Measurements from ENCODE around the gene MYH14. TPM values are rescaled to one million over a fixed set of nuclear protein-coding genes. Genes with fewer than 3 reads are reported as not detected.
A peak's percentile ranks its signal among the peaks of the same experiment; 100 is the strongest.

Gene MYH14
- total RNA-seq, 1 donor from 2014 or later: 0.59 TPM

DNA sequence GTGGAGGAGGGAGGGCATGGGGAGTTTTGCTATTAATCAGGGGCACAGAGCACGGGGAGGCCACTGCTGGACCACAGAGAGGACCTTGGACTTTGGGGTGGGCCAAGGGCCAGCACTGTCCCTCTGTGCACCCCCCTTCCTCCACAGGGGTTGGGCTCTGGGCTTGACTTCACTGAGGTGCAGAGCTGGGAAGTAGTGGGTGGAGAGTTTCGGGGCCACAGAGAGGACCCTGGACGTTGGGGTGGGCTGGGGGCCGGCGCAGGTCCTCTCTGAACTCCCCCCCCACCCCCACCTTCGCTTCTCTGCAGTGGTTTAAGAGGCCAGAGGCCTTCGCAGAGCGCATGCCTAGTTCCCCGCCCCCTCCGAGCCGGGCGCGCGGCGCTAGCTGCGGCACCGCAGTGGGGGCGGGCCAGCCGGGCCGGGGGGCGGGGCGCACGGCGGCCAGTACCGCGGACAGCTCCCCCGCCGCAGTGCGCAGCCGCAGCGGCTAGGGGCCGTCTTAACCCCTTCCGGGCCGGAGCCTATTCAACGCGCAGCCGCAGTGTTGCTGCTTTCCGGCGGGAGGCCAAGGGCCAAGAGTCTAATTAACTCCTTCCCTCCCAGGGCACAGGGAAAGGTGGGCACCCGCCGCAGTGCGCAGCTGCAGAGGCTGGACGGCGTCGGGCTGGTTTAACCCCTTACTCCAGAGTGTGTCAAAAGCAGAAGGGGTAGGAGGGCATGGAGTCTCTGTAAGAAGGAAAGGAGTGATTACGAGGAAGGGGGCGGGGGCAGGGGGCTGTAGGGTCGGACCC, 122.1 kb downstream of the MYH14 start:
- TF ChIP-seq, protein P1, sequence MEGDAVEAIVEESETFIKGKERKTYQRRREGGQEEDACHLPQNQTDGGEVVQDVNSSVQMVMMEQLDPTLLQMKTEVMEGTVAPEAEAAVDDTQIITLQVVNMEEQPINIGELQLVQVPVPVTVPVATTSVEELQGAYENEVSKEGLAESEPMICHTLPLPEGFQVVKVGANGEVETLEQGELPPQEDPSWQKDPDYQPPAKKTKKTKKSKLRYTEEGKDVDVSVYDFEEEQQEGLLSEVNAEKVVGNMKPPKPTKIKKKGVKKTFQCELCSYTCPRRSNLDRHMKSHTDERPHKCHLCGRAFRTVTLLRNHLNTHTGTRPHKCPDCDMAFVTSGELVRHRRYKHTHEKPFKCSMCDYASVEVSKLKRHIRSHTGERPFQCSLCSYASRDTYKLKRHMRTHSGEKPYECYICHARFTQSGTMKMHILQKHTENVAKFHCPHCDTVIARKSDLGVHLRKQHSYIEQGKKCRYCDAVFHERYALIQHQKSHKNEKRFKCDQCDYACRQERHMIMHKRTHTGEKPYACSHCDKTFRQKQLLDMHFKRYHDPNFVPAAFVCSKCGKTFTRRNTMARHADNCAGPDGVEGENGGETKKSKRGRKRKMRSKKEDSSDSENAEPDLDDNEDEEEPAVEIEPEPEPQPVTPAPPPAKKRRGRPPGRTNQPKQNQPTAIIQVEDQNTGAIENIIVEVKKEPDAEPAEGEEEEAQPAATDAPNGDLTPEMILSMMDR (IDR thresholded peaks at IDR 0.05; ENCODE audit: partially characterized antibody, unreplicated experiment): no peak
- Mint-ChIP-seq H3K36me3 (ENCODE audit: unreplicated experiment) (peaks cover 10% of the 10 kb centered on the region), H3K27me3 (ENCODE audit: unreplicated experiment) (peaks cover 34% of the 10 kb centered on the region), H3K4me1 (ENCODE audit: low read depth, unreplicated experiment) (peaks cover 28% of the 10 kb centered on the region), H3K27ac (ENCODE audit: unreplicated experiment) (no peak overlapping the region), H3K9me3 (ENCODE audit: unreplicated experiment) (peaks cover 25% of the 10 kb centered on the region), H3K4me3 (ENCODE audit: unreplicated experiment) (peak overlapping the region; percentile 84)
- DNase-seq: peak; percentile 97

DNA sequence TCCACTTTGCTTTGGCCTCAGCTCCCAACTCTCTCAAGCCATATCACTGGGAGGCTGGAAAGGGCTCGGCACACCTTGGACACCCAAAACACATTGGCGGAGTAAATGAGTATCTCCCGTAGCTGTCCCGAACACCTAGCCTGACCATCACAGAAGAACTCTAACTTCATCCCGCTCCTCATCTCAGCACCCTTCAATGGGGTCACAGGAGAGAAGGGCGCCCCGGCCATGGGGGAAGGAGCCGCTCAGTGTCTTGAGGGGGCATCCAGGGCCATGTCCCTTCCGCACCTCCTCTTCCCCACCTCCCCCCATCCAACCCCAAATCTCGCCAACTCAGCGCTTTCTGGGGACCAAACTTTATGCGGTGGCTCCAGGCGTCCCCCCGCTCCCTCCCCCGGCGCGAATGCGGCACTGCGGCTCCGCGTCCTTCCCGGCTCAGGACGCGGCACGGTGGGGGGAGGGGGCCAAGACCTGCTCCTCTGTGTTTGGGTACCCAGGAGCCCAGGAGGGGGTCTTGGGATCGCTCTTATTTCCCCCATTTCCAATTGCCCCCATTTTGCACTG, 122.8 kb downstream of the MYH14 start:
- no peak overlapping the region for H3K27ac Mint-ChIP-seq (ENCODE audit: unreplicated experiment)
- H3K36me3 Mint-ChIP-seq (ENCODE audit: unreplicated experiment): peaks cover 10% of the 10 kb centered on the region
- DNase-seq: no peak
- H3K4me1 Mint-ChIP-seq (ENCODE audit: low read depth, unreplicated experiment): peaks cover 28% of the 10 kb centered on the region
- H3K9me3 Mint-ChIP-seq (ENCODE audit: unreplicated experiment): peaks cover 25% of the 10 kb centered on the region
- TF ChIP-seq, protein P1 (IDR thresholded peaks at IDR 0.05; ENCODE audit: partially characterized antibody, unreplicated experiment): no peak
- H3K4me3 Mint-ChIP-seq (ENCODE audit: unreplicated experiment): peak overlapping the region; percentile 84
- H3K27me3 Mint-ChIP-seq (ENCODE audit: unreplicated experiment): peaks cover 31% of the 10 kb centered on the region

DNA sequence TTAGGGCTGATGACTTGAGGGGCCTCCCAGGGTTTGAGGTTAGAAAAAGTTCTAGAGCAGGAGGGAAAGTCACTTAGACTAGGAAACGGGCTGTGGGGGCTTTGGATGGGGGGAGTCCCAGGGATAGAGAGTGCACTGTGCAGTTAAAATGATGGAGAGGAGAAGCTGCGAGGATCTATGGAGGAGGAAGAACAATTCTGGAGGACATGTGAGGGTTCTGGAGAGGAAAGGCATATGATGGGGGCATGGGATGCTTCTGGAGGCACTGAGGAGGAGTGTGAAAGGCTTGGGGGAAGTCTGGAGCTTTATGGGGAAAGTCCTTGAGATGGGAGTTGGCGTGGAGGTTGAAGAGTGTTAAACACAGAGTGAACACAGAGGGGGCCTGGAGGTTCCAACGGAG, 123.6 kb downstream of the MYH14 start:
- H3K27me3 Mint-ChIP-seq (ENCODE audit: unreplicated experiment): peaks cover 28% of the 10 kb centered on the region
- H3K4me1 Mint-ChIP-seq (ENCODE audit: low read depth, unreplicated experiment): peaks cover 30% of the 10 kb centered on the region
- H3K4me3 Mint-ChIP-seq (ENCODE audit: unreplicated experiment): peak overlapping the region; percentile 73
- peaks cover 28% of the 10 kb centered on the region for H3K9me3 Mint-ChIP-seq (ENCODE audit: unreplicated experiment)
- H3K36me3 Mint-ChIP-seq (ENCODE audit: unreplicated experiment): peaks cover 10% of the 10 kb centered on the region
- peak overlapping the region; percentile 60 for H3K27ac Mint-ChIP-seq (ENCODE audit: unreplicated experiment)
- no peak for DNase-seq
- TF ChIP-seq, protein P1 (IDR thresholded peaks at IDR 0.05; ENCODE audit: partially characterized antibody, unreplicated experiment): no peak

DNA sequence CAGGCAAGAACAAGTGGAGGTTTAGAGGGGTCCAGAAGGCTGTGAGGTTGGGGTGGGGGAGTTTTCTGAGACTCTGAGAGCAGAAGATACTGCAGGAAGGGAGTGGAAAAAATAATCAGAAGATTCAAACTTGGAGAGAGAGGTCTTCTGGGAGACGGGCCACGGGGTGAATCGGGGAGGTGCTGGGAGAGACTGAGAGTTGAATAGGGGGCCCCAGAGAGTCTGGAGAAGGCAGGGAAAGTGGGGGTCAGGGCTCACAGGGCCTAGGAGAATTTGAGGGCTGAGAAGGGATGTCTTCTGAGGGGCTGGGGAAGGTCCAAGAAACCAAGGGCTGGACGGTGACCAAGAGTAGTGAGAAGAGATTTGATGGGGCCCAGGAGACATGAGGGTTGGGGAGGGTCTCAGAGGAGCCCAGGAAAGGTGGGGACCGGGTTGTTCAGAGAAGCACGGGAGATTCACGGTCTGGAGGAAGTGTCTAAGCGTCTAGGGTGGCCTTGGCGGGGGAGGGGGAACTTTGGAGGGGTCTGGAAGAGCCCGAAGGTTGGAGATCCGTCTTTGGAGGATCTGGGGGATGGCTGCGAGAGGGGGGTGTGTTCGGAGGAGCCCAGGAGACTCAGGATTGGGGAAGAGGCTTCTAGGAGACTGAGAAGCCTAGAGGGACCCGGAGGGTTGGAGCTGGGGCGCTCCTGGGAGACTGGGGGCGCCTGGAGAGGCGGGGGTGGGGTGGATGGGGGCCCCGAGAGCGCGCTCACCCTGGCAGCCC, 124.2 kb downstream of the MYH14 start:
- Mint-ChIP-seq H3K36me3 (ENCODE audit: unreplicated experiment) (peaks cover 10% of the 10 kb centered on the region), H3K9me3 (ENCODE audit: unreplicated experiment) (peaks cover 25% of the 10 kb centered on the region), H3K27ac (ENCODE audit: unreplicated experiment) (no peak overlapping the region), H3K4me3 (ENCODE audit: unreplicated experiment) (peak overlapping the region; percentile 73), H3K27me3 (ENCODE audit: unreplicated experiment) (peaks cover 30% of the 10 kb centered on the region), H3K4me1 (ENCODE audit: low read depth, unreplicated experiment) (peaks cover 28% of the 10 kb centered on the region)
- TF ChIP-seq, protein P1 (IDR thresholded peaks at IDR 0.05; ENCODE audit: partially characterized antibody, unreplicated experiment): no peak
- no peak for DNase-seq

Measured in glutamatergic neuron (in vitro differentiated cells).